Body of pancreas (tissue), 4 donors: Measurements from ENCODE around the gene ZNF732. TPM values are rescaled to one million over a fixed set of nuclear protein-coding genes. Genes with fewer than 3 reads are reported as not detected.

Source experiments
- ATAC-seq: fragments of 150-250 bp; one replicate; pipeline ENCODE4 v1.9.1; 2016
- DNase-seq, 4 donors: peaks; one replicate each; pipeline ENCODE4 v3.0.0-alpha.2; 2019
- H3K27ac ChIP-seq, 4 donors: fragments of 200-600 bp; sonication (generic); 1 replicate in 3 of 4; 2 replicates in 1 of 4; pipeline versions ENCODE4 v1.5.1 to v1.6.1; 2016 to 2019; ENCODE audit warnings: mild to moderate bottlenecking in 1 of 4, mixed read lengths in 1 of 4, moderate library complexity in 1 of 4
- H3K27me3 ChIP-seq, 2 donors: fragments of 200-600 bp; sonication (generic); one replicate each; pipeline ENCODE4 v1.6.0; 2016; ENCODE audit warnings: mild to moderate bottlenecking in 1 of 2
- H3K36me3 ChIP-seq, 2 donors: fragments of 200-600 bp; sonication (generic); replicated peaks in 1 of 2; 2 replicates each; pipeline ENCODE4 v1.5.1; 2016; ENCODE audit warnings: low read depth in 2 of 2; ENCODE audit not compliant: insufficient read depth in 1 of 2
- H3K4me1 ChIP-seq: fragments of 200-600 bp; sonication (generic); one replicate; pipeline ENCODE4 v1.6.0; 2016
- H3K4me3 ChIP-seq, 2 donors: fragments of 200-600 bp; sonication (generic); 1 replicate in 1 of 2; 2 replicates in 1 of 2; pipeline ENCODE4 v1.5.1; 2016 to 2019
- H3K9me3 ChIP-seq, 3 donors: fragments of 200-600 bp; sonication (generic); 1 replicate in 2 of 3; 2 replicates in 1 of 3; pipeline ENCODE4 v1.5.1; 2016
- POLR2A ChIP-seq, 3 donors: fragments of 450-650 bp; IDR thresholded peaks; one replicate each; pipeline ENCODE4 v1.6.1; 2016; ENCODE audit warnings: antibody characterized with exemption in 3 of 3, mild to moderate bottlenecking in 2 of 3
- WGBS, 2 donors: methylation state at CpG; one replicate each; pipeline ENCODE4 v1.1.5; 2017; 5-methylcytosine and 5-hydroxymethylcytosine counted together
- intact Hi-C: fragments of 100-400 bp; cut with DNase I; formaldehyde crosslinking; loops from one replicate; pipeline ENCODE4 v1.15.1; 2023
- total RNA-seq, 2 donors: library from RNA; depleted of rRNA; stranded (reverse); fragments of >200 nt; gene quantifications; one replicate each; pipeline ENCODE4 v1.1.0, GENCODE V29; 2016
- TF ChIP-seq, protein P1 (sequence below), 7 experiments: fragments of 450-650 bp in 4 of 7; fragments of 200-600 bp in 3 of 7; sonication (generic) in 3 of 7; IDR thresholded peaks; one replicate each; pipeline ENCODE4 v1.5.1; 2016 to 2019; ENCODE audit warnings: antibody characterized with exemption in 7 of 7

The ZNF732 gene
- total RNA-seq, 2 donors from 2014 or later: not detected

DNA sequence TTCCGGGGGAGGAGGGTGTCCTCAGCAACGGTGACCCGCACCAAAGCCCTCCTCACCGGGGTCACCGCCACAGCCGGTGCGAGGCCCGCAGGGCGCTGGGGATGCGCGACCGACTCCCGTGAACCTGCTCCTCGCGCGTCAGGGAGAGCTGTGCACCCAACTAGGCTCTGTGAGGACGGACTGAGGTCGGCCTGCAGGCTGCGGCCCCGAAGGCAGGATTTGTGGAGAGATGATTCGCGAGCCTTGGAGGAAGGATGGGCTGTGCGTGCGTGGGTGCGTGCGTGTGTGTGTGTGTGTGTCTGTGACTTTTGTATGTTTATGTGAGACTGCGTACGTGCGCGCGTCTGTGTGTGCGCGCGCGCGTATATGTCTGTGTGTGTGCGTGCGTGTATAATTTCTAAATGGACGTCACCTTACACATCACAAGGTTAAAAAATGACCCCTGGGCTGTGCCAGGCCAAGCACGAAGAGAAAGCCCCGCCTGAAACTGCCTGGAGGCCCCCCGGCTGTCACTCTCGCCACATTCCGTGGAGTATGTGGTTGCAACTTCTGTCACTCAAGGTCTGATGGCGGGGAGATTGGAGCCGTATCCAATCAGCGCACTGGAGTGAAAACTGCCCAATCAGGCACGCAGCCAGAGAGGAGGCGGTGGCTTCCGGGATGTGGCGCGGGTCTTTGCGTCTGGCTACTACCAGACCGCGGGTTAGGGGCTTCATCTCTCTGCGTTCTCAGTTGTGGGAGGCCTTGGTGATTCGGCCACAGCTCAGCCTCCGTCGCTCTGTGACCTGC is 32.1 kb upstream of the ZNF732 start, which contains the start of gene ZNF141:
Gene ZNF141, plus strand, starts transcription at position 672 of the 789 bp plus-strand sequence. CDS start 170 bp downstream, outside the sequence.
- peak; percentile 95 for ATAC-seq
- Histone ChIP-seq H3K9me3 (no peaks in the 10 kb centered on the region), H3K4me1 (peaks cover 26% of the 10 kb centered on the region), H3K36me3 (no peaks in the 10 kb centered on the region), H3K27ac (peak within 1 kb of the TSS; percentile 82 to 96 (median 84)), H3K27me3 (no peaks in the 10 kb centered on the region), H3K4me3 (peak within 1 kb of the TSS; percentile 70 to 96)
- peak; percentile 95 to 98 (median 97) for DNase-seq
- 0 to 1% methylated on average over 20 to 59 of the region's 59 CpGs for WGBS, 2 donors
- TF ChIP-seq, protein P1, sequence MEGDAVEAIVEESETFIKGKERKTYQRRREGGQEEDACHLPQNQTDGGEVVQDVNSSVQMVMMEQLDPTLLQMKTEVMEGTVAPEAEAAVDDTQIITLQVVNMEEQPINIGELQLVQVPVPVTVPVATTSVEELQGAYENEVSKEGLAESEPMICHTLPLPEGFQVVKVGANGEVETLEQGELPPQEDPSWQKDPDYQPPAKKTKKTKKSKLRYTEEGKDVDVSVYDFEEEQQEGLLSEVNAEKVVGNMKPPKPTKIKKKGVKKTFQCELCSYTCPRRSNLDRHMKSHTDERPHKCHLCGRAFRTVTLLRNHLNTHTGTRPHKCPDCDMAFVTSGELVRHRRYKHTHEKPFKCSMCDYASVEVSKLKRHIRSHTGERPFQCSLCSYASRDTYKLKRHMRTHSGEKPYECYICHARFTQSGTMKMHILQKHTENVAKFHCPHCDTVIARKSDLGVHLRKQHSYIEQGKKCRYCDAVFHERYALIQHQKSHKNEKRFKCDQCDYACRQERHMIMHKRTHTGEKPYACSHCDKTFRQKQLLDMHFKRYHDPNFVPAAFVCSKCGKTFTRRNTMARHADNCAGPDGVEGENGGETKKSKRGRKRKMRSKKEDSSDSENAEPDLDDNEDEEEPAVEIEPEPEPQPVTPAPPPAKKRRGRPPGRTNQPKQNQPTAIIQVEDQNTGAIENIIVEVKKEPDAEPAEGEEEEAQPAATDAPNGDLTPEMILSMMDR (IDR thresholded peaks at IDR 0.05): no peak
- TF ChIP-seq POLR2A (IDR thresholded peaks at IDR 0.05): peak; percentile 72 to 93 (median 92)
- intact Hi-C loops: no loop called here

DNA sequence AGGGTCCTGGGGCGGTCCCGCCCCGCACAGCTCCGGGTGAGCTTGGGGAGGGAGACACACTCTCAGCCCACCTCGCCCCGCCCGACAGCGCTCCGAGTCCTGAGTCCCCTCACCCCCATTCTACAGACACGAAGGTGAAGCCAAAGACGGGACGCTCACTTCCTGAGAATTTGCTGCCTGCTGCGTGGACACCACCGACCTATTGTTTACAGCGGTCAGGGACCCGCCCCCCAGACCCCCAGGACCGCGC is 31.5 kb upstream of the ZNF732 start:
- WGBS, 2 donors: 0% methylated on average over 1 to 17 of the region's 18 CpGs
- DNase-seq (no peak), ATAC-seq (no peak)
- H3K27ac ChIP-seq: peak overlapping the region; percentile 82 to 96 (median 84)
- H3K4me1 ChIP-seq: peaks cover 26% of the 10 kb centered on the region
- H3K36me3 ChIP-seq: no peaks in the 10 kb centered on the region
- intact Hi-C loops: no loop called here
- no peak for TF ChIP-seq POLR2A (IDR thresholded peaks at IDR 0.05)
- TF ChIP-seq, protein P1 (IDR thresholded peaks at IDR 0.05): no peak
- H3K27me3 ChIP-seq: no peaks in the 10 kb centered on the region
- no peaks in the 10 kb centered on the region for H3K9me3 ChIP-seq
- H3K4me3 ChIP-seq: peak overlapping the region; percentile 33 to 47

DNA sequence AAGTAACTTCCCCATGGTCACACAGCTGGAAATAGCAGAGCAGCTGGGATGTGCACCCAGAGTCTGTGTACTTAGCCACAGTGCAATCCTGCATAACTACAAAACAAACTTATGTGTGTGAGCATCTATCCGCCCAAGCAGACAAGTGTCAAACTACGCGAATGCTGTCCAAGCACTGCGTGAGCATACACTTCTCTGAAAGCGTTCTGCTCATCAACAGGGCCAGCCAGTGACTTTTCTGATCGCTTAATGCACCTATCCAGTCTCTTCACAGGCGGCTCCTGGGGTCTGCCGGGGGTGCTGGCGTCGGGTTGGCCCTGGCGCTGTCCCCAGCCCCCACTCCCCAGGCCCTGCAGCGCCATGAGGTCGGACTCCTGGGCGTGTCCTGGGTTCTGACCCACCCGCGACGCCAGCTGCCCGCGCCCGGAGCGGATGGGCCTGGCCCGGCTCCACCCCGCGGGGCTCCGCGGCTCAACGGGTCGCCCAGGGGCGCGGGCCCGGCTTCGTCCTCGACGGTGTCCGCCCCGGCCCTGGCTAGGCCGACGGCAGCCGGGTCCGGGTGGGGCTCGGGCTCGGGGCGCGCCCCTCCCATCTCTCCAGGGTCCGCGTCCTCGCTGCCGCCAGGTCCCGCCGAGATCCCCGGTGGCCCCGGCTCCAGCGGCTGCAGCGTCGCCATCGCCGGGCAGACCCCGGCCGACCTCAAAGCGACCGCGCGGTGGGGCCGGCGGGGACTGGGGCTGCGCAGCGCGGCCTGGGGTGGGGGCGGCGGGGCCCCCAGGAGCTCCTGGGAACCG is 31.0 kb upstream of the ZNF732 start:
- Histone ChIP-seq H3K4me3 (peak overlapping the region; percentile 33 to 47), H3K27me3 (no peaks in the 10 kb centered on the region), H3K4me1 (peaks cover 26% of the 10 kb centered on the region), H3K36me3 (no peaks in the 10 kb centered on the region), H3K9me3 (no peaks in the 10 kb centered on the region), H3K27ac (peak overlapping the region; percentile 82 to 96 (median 84))
- intact Hi-C loops: no loop called here
- TF ChIP-seq POLR2A (IDR thresholded peaks at IDR 0.05): peak in 1 of 3 donors; percentile 24
- TF ChIP-seq, protein P1 (IDR thresholded peaks at IDR 0.05): no peak
- DNase-seq (peak; percentile 21 to 35 (median 28)), ATAC-seq (peak; percentile 2)
- WGBS, 2 donors: 11 to 70% methylated on average over 6 to 41 of the region's 71 CpGs

DNA sequence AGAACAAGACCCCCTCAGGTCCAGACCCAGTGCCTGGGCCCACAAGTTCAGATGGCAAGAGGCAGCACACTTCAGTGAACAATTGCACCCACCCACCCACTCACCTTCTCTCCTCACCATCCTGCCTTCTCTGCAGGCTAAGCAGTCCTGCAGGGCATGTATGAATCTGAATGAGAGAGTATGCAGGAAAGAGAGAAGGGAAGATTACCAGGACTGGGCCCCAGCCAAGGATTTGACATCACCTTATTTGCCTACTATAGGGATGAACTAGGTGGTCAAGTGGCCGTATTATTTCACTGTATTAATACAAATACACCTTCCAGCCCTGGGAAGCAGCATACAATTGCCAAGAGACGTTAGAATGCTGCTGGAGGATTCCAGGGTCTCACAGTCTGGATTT is 30.2 kb upstream of the ZNF732 start:
- TF ChIP-seq, protein P1 (IDR thresholded peaks at IDR 0.05): no peak
- TF ChIP-seq POLR2A (IDR thresholded peaks at IDR 0.05): no peak
- Histone ChIP-seq H3K27me3 (no peaks in the 10 kb centered on the region), H3K27ac (no peak overlapping the region), H3K36me3 (no peaks in the 10 kb centered on the region), H3K4me1 (peaks cover 26% of the 10 kb centered on the region), H3K4me3 (no peak overlapping the region), H3K9me3 (no peaks in the 10 kb centered on the region)
- ATAC-seq (no peak), DNase-seq (peak in 1 of 4 donors; percentile 10)
- 69 to 72% methylated on average over 2 of the region's 2 CpGs for WGBS, 2 donors
- intact Hi-C loops: no loop called here
